ENCODE measurements around the gene PHB1. TPM values are rescaled to one million over a fixed set of nuclear protein-coding genes. Genes with fewer than 3 reads are reported as not detected.
A peak's percentile ranks its signal among the peaks of the same experiment; 100 is the strongest.

The PHB1 gene
- polyA plus RNA-seq, 1 of the 3 experiments (the other 2 are of a cell fraction): 379 TPM

DNA sequence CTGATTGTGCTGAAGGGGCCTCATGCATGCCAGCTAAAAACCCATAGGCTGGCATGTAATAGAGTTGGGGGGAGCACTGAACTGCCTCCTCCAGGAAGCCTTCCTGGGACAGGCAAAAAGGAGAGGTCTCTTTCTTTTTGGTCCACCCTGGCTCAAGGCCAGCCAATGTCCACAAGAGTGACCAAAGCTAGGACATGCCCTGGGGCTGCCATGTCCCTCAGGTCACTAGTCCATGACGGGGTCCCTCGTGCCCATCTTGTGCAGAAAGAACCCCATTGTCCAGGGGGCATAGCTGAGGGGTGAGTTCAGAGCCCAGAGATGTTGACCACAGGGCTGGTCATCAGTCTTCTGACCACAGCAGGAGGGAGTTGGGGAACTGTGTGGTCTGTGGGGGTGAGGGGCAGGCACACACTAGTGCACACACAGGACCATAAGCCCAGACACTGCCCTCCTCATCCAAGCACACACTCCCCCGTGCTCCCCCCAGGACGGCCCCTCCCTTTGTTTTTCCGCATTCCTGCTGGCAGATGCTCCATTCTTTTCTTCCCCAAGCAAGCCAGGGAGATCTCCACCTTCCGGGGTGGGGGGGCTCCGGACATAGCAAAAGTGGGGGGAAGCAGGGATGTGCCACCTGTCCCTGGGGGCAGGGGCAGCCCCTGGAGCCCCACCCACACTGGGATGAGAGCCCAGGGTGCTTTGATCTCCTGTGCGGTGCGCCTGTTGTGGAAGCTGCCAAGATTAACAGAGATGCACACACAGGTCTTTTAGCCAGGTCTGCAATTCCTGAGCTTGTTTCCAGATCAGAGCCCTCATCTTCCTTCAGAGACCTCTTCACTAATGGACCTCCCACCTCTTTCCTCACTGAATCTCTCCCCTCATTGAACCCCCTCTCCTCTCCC, 25.2 kb upstream of the PHB1 start:
- no peak for DNase-seq
- TF ChIP-seq FOSL2 (IDR thresholded peaks at IDR 0.05; ENCODE audit: borderline replicate concordance, low read depth) (peak; percentile 45; the same call in 1 of the 2 replicates), NFIC (IDR thresholded peaks at IDR 0.05; ENCODE audit: borderline replicate concordance) (peak; percentile 19; the same call in 1 of the 2 replicates), TCF12 (IDR thresholded peaks at IDR 0.05) (peak; percentile 53; the same call in 1 of the 2 replicates), EP300 (IDR thresholded peaks at IDR 0.05; ENCODE audit: borderline replicate concordance in 1 of 2, low read depth in 1 of 2, low read length in 1 of 2) (peak in 1 of 2 experiments; percentile 61; a peak in 1 of 4 replicates), FOXM1 (IDR thresholded peaks at IDR 0.05; ENCODE audit: low read depth) (no peak)
- ChIA-PET CTCF (interaction anchor here (1.0 to 21.7 kb wide), 7 partner anchors 15 to 256 kb away, joined by 4 to 492 read pairs (median 64); partner anchors contain the start of gene NGFR), POLR2A (no interaction called here)
- Histone ChIP-seq H3K9me2 (no peaks in the 10 kb centered on the region), H3K27ac (ENCODE audit: low read depth in 2 of 2, low read length in 1 of 2) (no peak overlapping the region; a peak in 1 of 4 replicates), H3K9me3 (no peaks in the 10 kb centered on the region), H4K20me1 (ENCODE audit: insufficient read depth) (no peaks in the 10 kb centered on the region), H2AFZ (ENCODE audit: low read depth) (no peak overlapping the region), H3F3A (replicated peaks; ENCODE audit: insufficient read depth) (peaks cover 4% of the 10 kb centered on the region), H3K36me3 (replicated peaks in 1 of 2; ENCODE audit: control insufficient read depth in 1 of 2, insufficient read depth in 2 of 2, low read length in 1 of 2) (no peaks in the 10 kb centered on the region), H3K27me3 (ENCODE audit: insufficient read depth) (peaks cover 12% of the 10 kb centered on the region; the same call in 1 of the 2 replicates), H3K9ac (no peak overlapping the region), H3K4me3 (ENCODE audit: low read depth in 2 of 2, low read length in 1 of 2) (no peak overlapping the region), H3K4me2 (no peak overlapping the region), H3K4me1 (ENCODE audit: control insufficient read depth in 1 of 2, insufficient read depth in 2 of 2, low read depth in 1 of 2, low read length in 1 of 2) (peaks cover 14 to 47% of the 10 kb centered on the region in 2 experiments), H3K79me2 (ENCODE audit: insufficient read depth) (no peaks in the 10 kb centered on the region)
- WGBS (ENCODE audit: low lambda C conversion rate): 57% methylated on average over 9 of the region's 9 CpGs

DNA sequence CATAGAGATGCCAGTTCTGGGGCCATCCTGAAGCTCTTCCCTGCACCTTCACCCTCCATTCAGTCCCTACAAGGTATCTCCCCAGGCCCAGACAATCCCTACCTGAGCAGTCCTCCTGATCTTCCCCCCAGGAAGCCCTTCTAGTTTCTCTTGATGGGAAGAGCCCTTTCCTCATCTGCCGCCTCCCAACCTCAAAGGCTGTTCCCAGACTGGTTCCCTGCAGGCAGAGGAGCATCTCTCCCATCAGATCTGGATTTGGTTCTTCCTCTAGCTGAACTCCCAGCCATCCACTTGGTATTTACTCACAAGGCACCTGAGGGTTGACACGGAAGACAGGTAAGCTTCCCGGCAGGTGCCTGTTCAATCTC, 24.6 kb upstream of the PHB1 start:
- Histone ChIP-seq H3K79me2 (ENCODE audit: insufficient read depth) (no peaks in the 10 kb centered on the region), H3K4me3 (ENCODE audit: low read depth in 2 of 2, low read length in 1 of 2) (no peak overlapping the region), H3K9me3 (no peaks in the 10 kb centered on the region), H3K9ac (no peak overlapping the region), H3K27me3 (ENCODE audit: insufficient read depth) (peaks cover 12% of the 10 kb centered on the region; the same call in 1 of the 2 replicates), H3K36me3 (replicated peaks in 1 of 2; ENCODE audit: control insufficient read depth in 1 of 2, insufficient read depth in 2 of 2, low read length in 1 of 2) (no peaks in the 10 kb centered on the region), H2AFZ (ENCODE audit: low read depth) (no peak overlapping the region), H4K20me1 (ENCODE audit: insufficient read depth) (no peaks in the 10 kb centered on the region), H3F3A (replicated peaks; ENCODE audit: insufficient read depth) (peaks cover 4% of the 10 kb centered on the region), H3K27ac (ENCODE audit: low read depth in 2 of 2, low read length in 1 of 2) (no peak overlapping the region), H3K4me1 (ENCODE audit: control insufficient read depth in 1 of 2, insufficient read depth in 2 of 2, low read depth in 1 of 2, low read length in 1 of 2) (peaks cover 14 to 50% of the 10 kb centered on the region in 2 experiments), H3K9me2 (no peaks in the 10 kb centered on the region), H3K4me2 (no peak overlapping the region)
- no peak for DNase-seq
- WGBS (ENCODE audit: low lambda C conversion rate): 94% methylated on average over 3 of the region's 3 CpGs
- POLR2A ChIA-PET: no interaction called here
- TF ChIP-seq NRF1 (IDR thresholded peaks at IDR 0.05; ENCODE audit: low read depth, low read length): no peak
- TF ChIP-seq RFX5 (IDR thresholded peaks at IDR 0.05; ENCODE audit: low read length): no peak
- no peak for TF ChIP-seq CHD2 (IDR thresholded peaks at IDR 0.05; ENCODE audit: low read length, partially characterized antibody)
- no peak for TF ChIP-seq SIN3A (IDR thresholded peaks at IDR 0.05; ENCODE audit: borderline replicate concordance, low read depth, low read length)
- TF ChIP-seq FOXJ3 (CRISPR knock-in tag; IDR thresholded peaks at IDR 0.05): no peak
- TF ChIP-seq, protein P1, sequence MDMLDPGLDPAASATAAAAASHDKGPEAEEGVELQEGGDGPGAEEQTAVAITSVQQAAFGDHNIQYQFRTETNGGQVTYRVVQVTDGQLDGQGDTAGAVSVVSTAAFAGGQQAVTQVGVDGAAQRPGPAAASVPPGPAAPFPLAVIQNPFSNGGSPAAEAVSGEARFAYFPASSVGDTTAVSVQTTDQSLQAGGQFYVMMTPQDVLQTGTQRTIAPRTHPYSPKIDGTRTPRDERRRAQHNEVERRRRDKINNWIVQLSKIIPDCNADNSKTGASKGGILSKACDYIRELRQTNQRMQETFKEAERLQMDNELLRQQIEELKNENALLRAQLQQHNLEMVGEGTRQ (IDR thresholded peaks at IDR 0.05; ENCODE audit: borderline replicate concordance, low read depth, low read length): no peak
- no peak for TF ChIP-seq SMC3 (IDR thresholded peaks at IDR 0.05; ENCODE audit: low read depth, low read length)
- TF ChIP-seq POLR2AphosphoS5 (IDR thresholded peaks at IDR 0.05; ENCODE audit: low read depth, low read length): no peak
- TF ChIP-seq MEF2A (IDR thresholded peaks at IDR 0.05; ENCODE audit: borderline replicate concordance, low read depth): no peak
- TF ChIP-seq RXRA (IDR thresholded peaks at IDR 0.05; ENCODE audit: borderline replicate concordance, low read depth): no peak
- TF ChIP-seq TCF12 (IDR thresholded peaks at IDR 0.05): no peak
- no peak for TF ChIP-seq EZH2phosphoT487 (IDR thresholded peaks at IDR 0.05; ENCODE audit: borderline replicate concordance, low read depth)
- TF ChIP-seq, protein P2, sequence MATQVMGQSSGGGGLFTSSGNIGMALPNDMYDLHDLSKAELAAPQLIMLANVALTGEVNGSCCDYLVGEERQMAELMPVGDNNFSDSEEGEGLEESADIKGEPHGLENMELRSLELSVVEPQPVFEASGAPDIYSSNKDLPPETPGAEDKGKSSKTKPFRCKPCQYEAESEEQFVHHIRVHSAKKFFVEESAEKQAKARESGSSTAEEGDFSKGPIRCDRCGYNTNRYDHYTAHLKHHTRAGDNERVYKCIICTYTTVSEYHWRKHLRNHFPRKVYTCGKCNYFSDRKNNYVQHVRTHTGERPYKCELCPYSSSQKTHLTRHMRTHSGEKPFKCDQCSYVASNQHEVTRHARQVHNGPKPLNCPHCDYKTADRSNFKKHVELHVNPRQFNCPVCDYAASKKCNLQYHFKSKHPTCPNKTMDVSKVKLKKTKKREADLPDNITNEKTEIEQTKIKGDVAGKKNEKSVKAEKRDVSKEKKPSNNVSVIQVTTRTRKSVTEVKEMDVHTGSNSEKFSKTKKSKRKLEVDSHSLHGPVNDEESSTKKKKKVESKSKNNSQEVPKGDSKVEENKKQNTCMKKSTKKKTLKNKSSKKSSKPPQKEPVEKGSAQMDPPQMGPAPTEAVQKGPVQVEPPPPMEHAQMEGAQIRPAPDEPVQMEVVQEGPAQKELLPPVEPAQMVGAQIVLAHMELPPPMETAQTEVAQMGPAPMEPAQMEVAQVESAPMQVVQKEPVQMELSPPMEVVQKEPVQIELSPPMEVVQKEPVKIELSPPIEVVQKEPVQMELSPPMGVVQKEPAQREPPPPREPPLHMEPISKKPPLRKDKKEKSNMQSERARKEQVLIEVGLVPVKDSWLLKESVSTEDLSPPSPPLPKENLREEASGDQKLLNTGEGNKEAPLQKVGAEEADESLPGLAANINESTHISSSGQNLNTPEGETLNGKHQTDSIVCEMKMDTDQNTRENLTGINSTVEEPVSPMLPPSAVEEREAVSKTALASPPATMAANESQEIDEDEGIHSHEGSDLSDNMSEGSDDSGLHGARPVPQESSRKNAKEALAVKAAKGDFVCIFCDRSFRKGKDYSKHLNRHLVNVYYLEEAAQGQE (IDR thresholded peaks at IDR 0.05; ENCODE audit: low read depth, low read length): no peak
- TF ChIP-seq FOXM1 (IDR thresholded peaks at IDR 0.05; ENCODE audit: low read depth): no peak
- CTCF ChIA-PET: interaction anchor here (1.0 to 21.7 kb wide), 8 partner anchors 14 to 256 kb away, joined by 4 to 492 read pairs (median 36); partner anchors contain the start of gene NGFR

Data from SK-N-SH (cell line).